HCT116 (cell line): ENCODE data around the gene MOV10L1. TPM values are rescaled to one million over a fixed set of nuclear protein-coding genes. Genes with fewer than 3 reads are reported as not detected.
A peak's percentile ranks its signal among the peaks of the same experiment; 100 is the strongest.

Experiments
- ATAC-seq: fragments of 200-7000 bp; cut with Tn5 transposase; 2 replicates; pipeline ENCODE4 v1.9.1; 2020; ENCODE audit warnings: mild to moderate bottlenecking, moderate library complexity
- BruUV-seq: library from RNA; stranded (reverse); fragments of 400-500 nt; replicated peaks from 2 replicates; lab custom pipeline; 2021; lab: Mats Ljungman, UMichigan
- CTCF ChIA-PET: fragments of 300-600 bp; sonication (Branson Sonifier 250); formaldehyde crosslinking; loops from one replicate; lab custom pipeline; 2021; ENCODE audit warnings: antibody characterized with exemption; lab: Charles Lee
- POLR2A ChIA-PET: fragments of 300-600, 350-600 bp; sonication (Branson Sonifier 250); formaldehyde crosslinking; loops from one replicate; lab custom pipeline; 2021; ENCODE audit warnings: antibody characterized with exemption; lab: Charles Lee
- RAD21 ChIA-PET, 2 experiments: fragments of 300-600 bp; sonication (Branson Sonifier 250); formaldehyde crosslinking; loops; one replicate each; lab custom pipeline; 2023; ENCODE audit warnings: low total read pairs in 2 of 2; ENCODE audit not compliant: uncharacterized antibody in 2 of 2, unreplicated experiment in 2 of 2, low non-redundant PET in 1 of 2; lab: Charles Lee
- DNase-seq: peaks from one replicate; pipeline ENCODE4 v3.0.0-alpha.2; 2010; ENCODE audit warnings: low read depth, low spot score
- H2AFZ ChIP-seq: fragments of 200-600 bp; shearing (Covaris generic), sonication (generic); 2 replicates; pipeline ENCODE4 v1.6.1; 2017; ENCODE audit warnings: low read depth, mixed run types, mixed read lengths, antibody characterized with exemption, low read length; ENCODE audit not compliant: poor library complexity, severe bottlenecking
- H3K27ac ChIP-seq: 2 replicates; pipeline ENCODE4 v1.5.1; 2012; ENCODE audit warnings: low read depth, low read length
- H3K27me3 ChIP-seq: fragments of 200-600 bp; sonication (generic); 2 replicates; pipeline ENCODE4 v1.6.1; 2016; ENCODE audit warnings: mixed run types, low read length, mixed read lengths; ENCODE audit not compliant: insufficient read depth
- H3K36me3 ChIP-seq, 2 experiments: fragments of 200-500 bp in 1 of 2; fragments of 200-600 bp in 1 of 2; sonication (Bioruptor generic) in 1 of 2; sonication (generic) in 1 of 2; 2 replicates each; pipeline versions ENCODE4 v1.5.1 to v1.6.1; 2014 to 2016; ENCODE audit warnings: low read length in 2 of 2, inconsistent platforms in 1 of 2, mixed read lengths in 1 of 2, mixed run types in 1 of 2; ENCODE audit not compliant: insufficient read depth in 2 of 2, control insufficient read depth in 1 of 2
- H3K4me1 ChIP-seq, 2 experiments: fragments of 200-600 bp in 1 of 2; sonication (generic) in 1 of 2; 2 replicates each; pipeline versions ENCODE4 v1.5.1 to v1.6.1; 2012 to 2017; ENCODE audit warnings: low read length in 2 of 2, inconsistent platforms in 1 of 2, mild to moderate bottlenecking in 1 of 2, mixed read lengths in 1 of 2, mixed run types in 1 of 2, moderate library complexity in 1 of 2; ENCODE audit not compliant: insufficient read depth in 2 of 2, control insufficient read depth in 1 of 2
- H3K4me2 ChIP-seq: fragments of 200-600 bp; sonication (generic); 2 replicates; pipeline ENCODE4 v1.6.1; 2017; ENCODE audit warnings: mixed run types, low read length, mixed read lengths
- H3K4me3 ChIP-seq, 2 experiments: fragments of 200-600 bp in 1 of 2; sonication (generic) in 1 of 2; replicated peaks in 1 of 2; 2 replicates each; pipeline ENCODE4 v1.5.1; 2011 to 2016; ENCODE audit warnings: low read length in 2 of 2, control low read depth in 1 of 2, low read depth in 1 of 2, mild to moderate bottlenecking in 1 of 2, mixed read lengths in 1 of 2, mixed run types in 1 of 2
- H3K79me2 ChIP-seq: fragments of 200-600 bp; sonication (generic); 2 replicates; pipeline ENCODE4 v1.6.1; 2017; ENCODE audit warnings: mild to moderate bottlenecking, mixed run types, low read length, moderate library complexity, mixed read lengths; ENCODE audit not compliant: insufficient read depth
- H3K9ac ChIP-seq: fragments of 200-600 bp; sonication (generic); 2 replicates; pipeline ENCODE4 v1.6.1; 2016; ENCODE audit warnings: low read length, mixed read lengths
- H3K9me2 ChIP-seq: fragments of 200-600 bp; sonication (generic), shearing (Covaris generic); 2 replicates; pipeline ENCODE4 v1.6.1; 2017; ENCODE audit warnings: mixed run types, mild to moderate bottlenecking, moderate library complexity; ENCODE audit not compliant: insufficient read depth
- H3K9me3 ChIP-seq, 2 experiments: fragments of 200-500 bp in 1 of 2; fragments of 200-600 bp in 1 of 2; sonication (Bioruptor generic) in 1 of 2; sonication (generic) in 1 of 2; 2 replicates each; pipeline ENCODE4 v1.6.1; 2014 to 2017; ENCODE audit warnings: low read length in 2 of 2, mixed read lengths in 2 of 2, inconsistent platforms in 1 of 2, low read depth in 1 of 2, mild to moderate bottlenecking in 1 of 2, mixed run types in 1 of 2, moderate library complexity in 1 of 2; ENCODE audit not compliant: control insufficient read depth in 1 of 2, insufficient read depth in 1 of 2
- H4K20me1 ChIP-seq: fragments of 200-600 bp; sonication (generic), shearing (Covaris generic); 2 replicates; pipeline ENCODE4 v1.6.1; 2017; ENCODE audit warnings: mixed run types, mild to moderate bottlenecking, moderate library complexity; ENCODE audit not compliant: insufficient read depth
- CBX3 ChIP-seq: IDR thresholded peaks from 2 replicates; pipeline ENCODE4 v1.6.1; 2012; ENCODE audit warnings: low read depth
- CEBPB ChIP-seq: IDR thresholded peaks from 2 replicates; pipeline ENCODE4 v1.6.1; 2012; ENCODE audit warnings: low read depth
- EGR1 ChIP-seq: IDR thresholded peaks from 2 replicates; pipeline ENCODE4 v1.6.1; 2012; ENCODE audit warnings: low read depth
- EZH2 ChIP-seq: fragments of 200-600 bp; sonication (generic); IDR thresholded peaks from 2 replicates; pipeline ENCODE4 v1.6.1; 2017; ENCODE audit warnings: antibody characterized with exemption, mixed run types
- EZH2phosphoT487 ChIP-seq: fragments of 200-600 bp; IDR thresholded peaks from 2 replicates; pipeline ENCODE4 v1.6.1; 2018; ENCODE audit warnings: antibody characterized with exemption, borderline replicate concordance
- JUND ChIP-seq: IDR thresholded peaks from 2 replicates; pipeline ENCODE4 v1.6.1; 2012
- POLR2A ChIP-seq: IDR thresholded peaks from 2 replicates; pipeline ENCODE4 v1.7.0; 2011; ENCODE audit warnings: borderline replicate concordance; ENCODE audit not compliant: insufficient read depth, insufficient read length; ENCODE audit errors: extremely low read depth
- RAD21 ChIP-seq: IDR thresholded peaks from 2 replicates; pipeline ENCODE4 v1.6.1; 2012; ENCODE audit warnings: low read depth, mild to moderate bottlenecking
- SIN3A ChIP-seq: IDR thresholded peaks from 2 replicates; pipeline ENCODE4 v1.6.1; 2012; ENCODE audit warnings: low read depth
- SP1 ChIP-seq: IDR thresholded peaks from 2 replicates; pipeline ENCODE4 v1.6.1; 2012; ENCODE audit warnings: low read depth
- SRF ChIP-seq: IDR thresholded peaks from 2 replicates; pipeline ENCODE4 v1.6.1; 2012; ENCODE audit warnings: low read depth
- TCF7L2 ChIP-seq: IDR thresholded peaks from 2 replicates; pipeline ENCODE4 v1.7.0; 2011; ENCODE audit warnings: borderline replicate concordance, inconsistent platforms; ENCODE audit not compliant: insufficient read depth, insufficient read length; ENCODE audit errors: extremely low read depth
- YY1 ChIP-seq: IDR thresholded peaks from 2 replicates; pipeline ENCODE4 v1.6.1; 2011; ENCODE audit warnings: low read length, low read depth, moderate library complexity, mild to moderate bottlenecking; ENCODE audit not compliant: insufficient replicate concordance; ENCODE audit errors: extremely low read depth
- ZFX ChIP-seq: fragments of 450-650 bp; IDR thresholded peaks from 2 replicates; pipeline ENCODE4 v1.6.1; 2017
- intact Hi-C: fragments of 100-400 bp; cut with micrococcal nuclease; formaldehyde crosslinking; loops from 2 replicates; pipeline ENCODE4 v1.10.0; 2022
- total RNA-seq: library from RNA; stranded (reverse); gene quantifications from one replicate; pipeline ENCODE4 v1.2.1, GENCODE V29; 2021; ENCODE audit not compliant: unreplicated experiment
- TF ChIP-seq, protein P1 (sequence below): IDR thresholded peaks from 2 replicates; pipeline ENCODE4 v1.6.1; 2012
- TF ChIP-seq, protein P2 (sequence below), 3 experiments: fragments of 200-600 bp in 1 of 3; sonication (generic) in 1 of 3; IDR thresholded peaks in 2 of 3; conservative IDR thresholded peaks in 1 of 3; 2 replicates each; pipeline ENCODE4 v1.5.1; 2012 to 2017; ENCODE audit warnings: low read depth in 2 of 3, low read length in 2 of 3, antibody characterized with exemption in 1 of 3, borderline replicate concordance in 1 of 3, control low read depth in 1 of 3, mild to moderate bottlenecking in 1 of 3, mixed read lengths in 1 of 3, mixed run types in 1 of 3, moderate library complexity in 1 of 3; ENCODE audit not compliant: insufficient read depth in 1 of 3
- TF ChIP-seq, protein P3 (sequence below): IDR thresholded peaks from 2 replicates; pipeline ENCODE4 v1.6.1; 2012; ENCODE audit warnings: low read depth
- TF ChIP-seq, protein P4 (sequence below): IDR thresholded peaks from 2 replicates; pipeline ENCODE4 v1.6.1; 2011; ENCODE audit warnings: mild to moderate bottlenecking, low read length, moderate library complexity; ENCODE audit not compliant: insufficient replicate concordance; ENCODE audit errors: extremely low read depth

MOV10L1 gene
- total RNA-seq, 1 experiment from 2014 or later, result not detected

DNA sequence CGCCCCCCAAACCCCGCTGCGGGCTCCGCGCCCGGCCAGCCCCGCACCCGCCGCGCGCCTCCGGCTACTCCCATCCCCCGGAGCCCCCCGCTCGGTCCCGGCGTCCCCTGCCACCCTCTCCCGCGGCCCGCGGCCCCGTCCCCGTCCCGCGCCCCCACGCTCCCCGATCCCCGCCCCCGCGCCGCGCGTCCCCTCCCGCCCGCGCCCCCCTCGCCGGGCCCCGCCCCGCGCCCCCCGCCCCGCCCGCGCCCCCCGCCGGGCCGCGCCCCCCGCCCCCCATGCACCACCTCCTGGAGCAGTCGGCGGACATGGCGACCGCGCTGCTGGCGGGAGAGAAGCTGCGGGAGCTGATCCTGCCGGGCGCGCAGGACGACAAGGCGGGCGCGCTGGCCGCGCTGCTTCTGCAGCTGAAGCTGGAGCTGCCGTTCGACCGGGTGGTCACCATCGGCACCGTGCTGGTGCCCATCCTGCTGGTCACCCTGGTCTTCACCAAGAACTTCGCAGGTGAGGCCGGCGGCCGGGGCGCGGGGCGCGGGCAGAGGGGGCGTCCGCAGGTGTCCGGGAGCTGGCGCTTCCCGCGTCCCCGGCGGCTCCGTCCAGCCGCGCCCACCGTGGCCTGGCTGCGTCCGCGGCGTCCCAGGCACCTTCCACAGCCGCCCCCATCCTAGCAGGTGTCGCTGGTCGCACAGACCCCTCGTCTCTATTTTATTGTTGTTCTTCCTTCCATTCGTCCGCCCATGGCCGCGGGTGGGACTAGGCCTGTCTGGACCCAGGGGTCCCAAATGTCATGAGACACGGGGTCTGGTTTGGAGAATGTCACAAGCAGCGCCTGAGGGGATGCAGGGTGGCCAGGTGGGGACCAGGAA is 80.9 kb downstream of the MOV10L1 start, which contains the start of gene PANX2:
TSS of gene PANX2 (plus strand) at position 279 of the 866 bp plus-strand sequence. CDS start at position 279, 0 bp downstream.
- TF ChIP-seq SIN3A (no peak), YY1 (no peak), SRF (no peak), EZH2phosphoT487 (no peak), ZFX (no peak), CEBPB (no peak), JUND (no peak), EZH2 (no peak), CBX3 (no peak), EGR1 (no peak), TCF7L2 (no peak), RAD21 (no peak), POLR2A (no peak), SP1 (no peak)
- TF ChIP-seq, protein P1, sequence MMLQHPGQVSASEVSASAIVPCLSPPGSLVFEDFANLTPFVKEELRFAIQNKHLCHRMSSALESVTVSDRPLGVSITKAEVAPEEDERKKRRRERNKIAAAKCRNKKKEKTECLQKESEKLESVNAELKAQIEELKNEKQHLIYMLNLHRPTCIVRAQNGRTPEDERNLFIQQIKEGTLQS, result no peak
- TF ChIP-seq, protein P2, sequence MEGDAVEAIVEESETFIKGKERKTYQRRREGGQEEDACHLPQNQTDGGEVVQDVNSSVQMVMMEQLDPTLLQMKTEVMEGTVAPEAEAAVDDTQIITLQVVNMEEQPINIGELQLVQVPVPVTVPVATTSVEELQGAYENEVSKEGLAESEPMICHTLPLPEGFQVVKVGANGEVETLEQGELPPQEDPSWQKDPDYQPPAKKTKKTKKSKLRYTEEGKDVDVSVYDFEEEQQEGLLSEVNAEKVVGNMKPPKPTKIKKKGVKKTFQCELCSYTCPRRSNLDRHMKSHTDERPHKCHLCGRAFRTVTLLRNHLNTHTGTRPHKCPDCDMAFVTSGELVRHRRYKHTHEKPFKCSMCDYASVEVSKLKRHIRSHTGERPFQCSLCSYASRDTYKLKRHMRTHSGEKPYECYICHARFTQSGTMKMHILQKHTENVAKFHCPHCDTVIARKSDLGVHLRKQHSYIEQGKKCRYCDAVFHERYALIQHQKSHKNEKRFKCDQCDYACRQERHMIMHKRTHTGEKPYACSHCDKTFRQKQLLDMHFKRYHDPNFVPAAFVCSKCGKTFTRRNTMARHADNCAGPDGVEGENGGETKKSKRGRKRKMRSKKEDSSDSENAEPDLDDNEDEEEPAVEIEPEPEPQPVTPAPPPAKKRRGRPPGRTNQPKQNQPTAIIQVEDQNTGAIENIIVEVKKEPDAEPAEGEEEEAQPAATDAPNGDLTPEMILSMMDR (IDR thresholded peaks at IDR 0.05 in 2 of 3, conservative IDR thresholded peaks at IDR 0.05 in 1 of 3; ENCODE audit: borderline replicate concordance in 1 of 3, insufficient read depth in 1 of 3, low read depth in 2 of 3, low read length in 2 of 3), result no peak
- TF ChIP-seq, protein P3, sequence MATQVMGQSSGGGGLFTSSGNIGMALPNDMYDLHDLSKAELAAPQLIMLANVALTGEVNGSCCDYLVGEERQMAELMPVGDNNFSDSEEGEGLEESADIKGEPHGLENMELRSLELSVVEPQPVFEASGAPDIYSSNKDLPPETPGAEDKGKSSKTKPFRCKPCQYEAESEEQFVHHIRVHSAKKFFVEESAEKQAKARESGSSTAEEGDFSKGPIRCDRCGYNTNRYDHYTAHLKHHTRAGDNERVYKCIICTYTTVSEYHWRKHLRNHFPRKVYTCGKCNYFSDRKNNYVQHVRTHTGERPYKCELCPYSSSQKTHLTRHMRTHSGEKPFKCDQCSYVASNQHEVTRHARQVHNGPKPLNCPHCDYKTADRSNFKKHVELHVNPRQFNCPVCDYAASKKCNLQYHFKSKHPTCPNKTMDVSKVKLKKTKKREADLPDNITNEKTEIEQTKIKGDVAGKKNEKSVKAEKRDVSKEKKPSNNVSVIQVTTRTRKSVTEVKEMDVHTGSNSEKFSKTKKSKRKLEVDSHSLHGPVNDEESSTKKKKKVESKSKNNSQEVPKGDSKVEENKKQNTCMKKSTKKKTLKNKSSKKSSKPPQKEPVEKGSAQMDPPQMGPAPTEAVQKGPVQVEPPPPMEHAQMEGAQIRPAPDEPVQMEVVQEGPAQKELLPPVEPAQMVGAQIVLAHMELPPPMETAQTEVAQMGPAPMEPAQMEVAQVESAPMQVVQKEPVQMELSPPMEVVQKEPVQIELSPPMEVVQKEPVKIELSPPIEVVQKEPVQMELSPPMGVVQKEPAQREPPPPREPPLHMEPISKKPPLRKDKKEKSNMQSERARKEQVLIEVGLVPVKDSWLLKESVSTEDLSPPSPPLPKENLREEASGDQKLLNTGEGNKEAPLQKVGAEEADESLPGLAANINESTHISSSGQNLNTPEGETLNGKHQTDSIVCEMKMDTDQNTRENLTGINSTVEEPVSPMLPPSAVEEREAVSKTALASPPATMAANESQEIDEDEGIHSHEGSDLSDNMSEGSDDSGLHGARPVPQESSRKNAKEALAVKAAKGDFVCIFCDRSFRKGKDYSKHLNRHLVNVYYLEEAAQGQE, result no peak
- TF ChIP-seq, protein P4, sequence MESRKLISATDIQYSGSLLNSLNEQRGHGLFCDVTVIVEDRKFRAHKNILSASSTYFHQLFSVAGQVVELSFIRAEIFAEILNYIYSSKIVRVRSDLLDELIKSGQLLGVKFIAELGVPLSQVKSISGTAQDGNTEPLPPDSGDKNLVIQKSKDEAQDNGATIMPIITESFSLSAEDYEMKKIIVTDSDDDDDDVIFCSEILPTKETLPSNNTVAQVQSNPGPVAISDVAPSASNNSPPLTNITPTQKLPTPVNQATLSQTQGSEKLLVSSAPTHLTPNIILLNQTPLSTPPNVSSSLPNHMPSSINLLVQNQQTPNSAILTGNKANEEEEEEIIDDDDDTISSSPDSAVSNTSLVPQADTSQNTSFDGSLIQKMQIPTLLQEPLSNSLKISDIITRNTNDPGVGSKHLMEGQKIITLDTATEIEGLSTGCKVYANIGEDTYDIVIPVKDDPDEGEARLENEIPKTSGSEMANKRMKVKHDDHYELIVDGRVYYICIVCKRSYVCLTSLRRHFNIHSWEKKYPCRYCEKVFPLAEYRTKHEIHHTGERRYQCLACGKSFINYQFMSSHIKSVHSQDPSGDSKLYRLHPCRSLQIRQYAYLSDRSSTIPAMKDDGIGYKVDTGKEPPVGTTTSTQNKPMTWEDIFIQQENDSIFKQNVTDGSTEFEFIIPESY, result no peak
- Histone ChIP-seq H4K20me1 (no peaks in the 10 kb centered on the region), H3K36me3 (no peaks in the 10 kb centered on the region), H3K4me1 (no peaks in the 10 kb centered on the region), H3K9ac (peak within 1 kb of the TSS; percentile 23; the same call in 1 of the 2 replicates), H3K27me3 (no peaks in the 10 kb centered on the region), H2AFZ (no peak within 1 kb of the TSS), H3K27ac (no peak within 1 kb of the TSS), H3K9me3 (no peaks in the 10 kb centered on the region), H3K4me3 (peak within 1 kb of the TSS; percentile 28 to 37; a peak in 3 of 4 replicates), H3K9me2 (no peaks in the 10 kb centered on the region), H3K79me2 (no peaks in the 10 kb centered on the region), H3K4me2 (peak within 1 kb of the TSS; percentile 50)
- no TSS peak for BruUV-seq
- intact Hi-C loops, result no loop called here
- ATAC-seq (no peak), DNase-seq (no peak)
- RAD21 ChIA-PET, result no interaction called here
- POLR2A ChIA-PET, result no interaction called here
- CTCF ChIA-PET, result no interaction called here
